ENCODE measurements around the gene SEL1L2. TPM values are rescaled to one million over a fixed set of nuclear protein-coding genes. Genes with fewer than 3 reads are reported as not detected.

SEL1L2 gene
- total and polyA plus RNA-seq, 9 donors, result 0.73 to 9.3 (median 3.8) TPM; not detected in 3

DNA sequence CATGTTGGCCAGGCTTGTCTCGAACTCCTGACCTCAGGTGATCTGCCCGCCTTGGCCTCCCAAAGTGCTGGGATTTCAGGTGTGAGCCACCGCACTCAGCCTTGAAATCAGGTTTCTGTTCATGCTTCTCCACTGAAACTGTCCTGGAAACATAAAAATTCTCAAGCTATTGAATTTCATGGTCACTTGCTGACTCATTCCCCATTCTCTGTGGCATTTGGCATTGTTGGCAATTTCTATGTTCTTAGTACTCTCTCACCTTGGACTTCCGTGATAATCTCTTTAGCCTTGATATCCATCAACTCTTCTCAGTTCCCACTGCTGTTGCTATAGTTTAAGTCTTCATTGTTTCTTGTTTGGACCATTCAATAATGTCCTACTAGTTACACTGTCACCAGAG lies 6.2 kb downstream of the SEL1L2 start:
- no peak overlapping the region for H3K4me3 ChIP-seq
- H3K4me1 ChIP-seq (ENCODE audit: insufficient read depth), result no peaks in the 10 kb centered on the region
- no peaks in the 10 kb centered on the region for H3K36me3 ChIP-seq
- no peaks in the 10 kb centered on the region for H3K27me3 ChIP-seq
- DNase-seq, result no peak
- intact Hi-C loops (cut with DNase I), result no loop called here
- H3K9me3 ChIP-seq, result no peaks in the 10 kb centered on the region
- TF ChIP-seq POLR2A (IDR thresholded peaks at IDR 0.05), result no peak
- no peak for TF ChIP-seq EP300 (IDR thresholded peaks at IDR 0.05)
- no peak for TF ChIP-seq CTCF (IDR thresholded peaks at IDR 0.05)
- no peak overlapping the region for H3K27ac ChIP-seq
- WGBS, 3 donors, result 55 to 73% (median 65%) methylated on average over 4 of the region's 4 CpGs

- H3K36me3 ChIP-seq, result no peaks in the 10 kb centered on the region
- H3K9me3 ChIP-seq, result no peaks in the 10 kb centered on the region
- DNase-seq, result no peak
- no peak overlapping the region for H3K4me3 ChIP-seq
- intact Hi-C loops (cut with DNase I), result no loop called here
- H3K4me1 ChIP-seq (ENCODE audit: insufficient read depth), result no peaks in the 10 kb centered on the region
- WGBS, 3 donors, result 68 to 77% (median 69%) methylated on average over 3 of the region's 3 CpGs
- no peak overlapping the region for H3K27ac ChIP-seq
- no peak for TF ChIP-seq CTCF (IDR thresholded peaks at IDR 0.05)
- TF ChIP-seq EP300 (IDR thresholded peaks at IDR 0.05), result no peak
- TF ChIP-seq POLR2A (IDR thresholded peaks at IDR 0.05), result no peak
- H3K27me3 ChIP-seq, result no peaks in the 10 kb centered on the region
Observed at GRCh38 chr20:13960525-13960924, 29.9 kb downstream of the SEL1L2 start.

GRCh38 chr20:13960119-13960518 lies 30.3 kb downstream of the SEL1L2 start:
- Histone ChIP-seq H3K9me3 (no peaks in the 10 kb centered on the region), H3K27ac (no peak overlapping the region), H3K4me3 (no peak overlapping the region), H3K36me3 (no peaks in the 10 kb centered on the region), H3K4me1 (ENCODE audit: insufficient read depth) (no peaks in the 10 kb centered on the region), H3K27me3 (no peaks in the 10 kb centered on the region)
- TF ChIP-seq CTCF (IDR thresholded peaks at IDR 0.05) (no peak), POLR2A (IDR thresholded peaks at IDR 0.05) (no peak), EP300 (IDR thresholded peaks at IDR 0.05) (no peak)
- no peak for DNase-seq
- intact Hi-C loops (cut with DNase I), result no loop called here
- 71 to 82% (median 79%) methylated on average over 2 of the region's 2 CpGs for WGBS, 3 donors

GRCh38 chr20:13953227-13953626 lies 37.2 kb downstream of the SEL1L2 start:
- DNase-seq, result no peak
- no peaks in the 10 kb centered on the region for H3K27me3 ChIP-seq
- no peaks in the 10 kb centered on the region for H3K36me3 ChIP-seq
- no peaks in the 10 kb centered on the region for H3K4me1 ChIP-seq (ENCODE audit: insufficient read depth)
- H3K9me3 ChIP-seq, result no peaks in the 10 kb centered on the region
- 70 to 72% (median 70%) methylated on average over 6 of the region's 6 CpGs for WGBS, 3 donors
- no peak overlapping the region for H3K4me3 ChIP-seq
- no peak overlapping the region for H3K27ac ChIP-seq
- no peak for TF ChIP-seq CTCF (IDR thresholded peaks at IDR 0.05)
- no peak for TF ChIP-seq POLR2A (IDR thresholded peaks at IDR 0.05)
- no peak for TF ChIP-seq EP300 (IDR thresholded peaks at IDR 0.05)
- intact Hi-C loops (cut with DNase I), result loop anchor here in 2 of 4 donors (10.0 kb wide), 2 partner anchors 58 to 768 kb away; no protein-coding TSS in a partner anchor

Measured in ovary (tissue), 9 donors.